Measurements from ENCODE around the gene RDH13. TPM values are rescaled to one million over a fixed set of nuclear protein-coding genes. Genes with fewer than 3 reads are reported as not detected.
A peak's percentile ranks its signal among the peaks of the same experiment; 100 is the strongest.

Gene RDH13
- total and polyA plus RNA-seq, 12 donors: 6.8 to 27.9 (median 9.8) TPM

- H3K27me3 ChIP-seq: no peaks in the 10 kb centered on the region
- H3K4me3 ChIP-seq: no peak overlapping the region
- no peaks in the 10 kb centered on the region for H3K9me3 ChIP-seq (replicated peaks in 1 of 3)
- intact Hi-C loops (cut with DNase I): no loop called here
- DNase-seq: no peak
- H3K4me1 ChIP-seq (replicated peaks in 1 of 2): no peaks in the 10 kb centered on the region
- no peak for TF ChIP-seq POLR2A (IDR thresholded peaks at IDR 0.05)
- no peak for TF ChIP-seq CTCF (IDR thresholded peaks at IDR 0.05)
- 91 to 96% (median 94%) methylated on average over 3 to 5 of the region's 5 CpGs for WGBS, 4 donors
- H3K27ac ChIP-seq: no peak overlapping the region
- peaks cover 0 to 47% of the 10 kb centered on the region in 2 donors for H3K36me3 ChIP-seq (replicated peaks in 1 of 2)
These were observed 18.7 kb downstream of the RDH13 start for GRCh38 chr19:55044286-55044685.

- WGBS, 4 donors: 65 to 92% (median 84%) methylated on average over 8 to 11 of the region's 11 CpGs
- Histone ChIP-seq H3K4me3 (no peak overlapping the region), H3K36me3 (replicated peaks in 1 of 2) (peaks cover 0 to 33% of the 10 kb centered on the region in 2 donors), H3K9me3 (replicated peaks in 1 of 3) (no peaks in the 10 kb centered on the region), H3K27ac (no peak overlapping the region), H3K4me1 (replicated peaks in 1 of 2) (no peaks in the 10 kb centered on the region), H3K27me3 (no peaks in the 10 kb centered on the region)
- no peak for DNase-seq
- TF ChIP-seq CTCF (IDR thresholded peaks at IDR 0.05): no peak
- no peak for TF ChIP-seq POLR2A (IDR thresholded peaks at IDR 0.05)
- intact Hi-C loops (cut with DNase I): no loop called here
These were observed 20.3 kb downstream of the RDH13 start for GRCh38 chr19:55042688-55043087.

GRCh38 chr19:55042344-55042678 lies 20.6 kb downstream of the RDH13 start:
- 79 to 89% (median 82%) methylated on average over 9 of the region's 9 CpGs for WGBS, 4 donors
- TF ChIP-seq CTCF (IDR thresholded peaks at IDR 0.05): no peak
- intact Hi-C loops (cut with DNase I): no loop called here

GRCh38 chr19:55041627-55042343 lies 21.2 kb downstream of the RDH13 start:
- Histone ChIP-seq H3K27ac (peak overlapping the region in 1 of 5 donors; percentile 22), H3K4me1 (replicated peaks in 1 of 2) (no peaks in the 10 kb centered on the region), H3K27me3 (no peaks in the 10 kb centered on the region), H3K36me3 (replicated peaks in 1 of 2) (peaks cover 0 to 24% of the 10 kb centered on the region in 2 donors), H3K9me3 (replicated peaks in 1 of 3) (no peaks in the 10 kb centered on the region), H3K4me3 (no peak overlapping the region)
- intact Hi-C loops (cut with DNase I): no loop called here
- no peak for TF ChIP-seq CTCF (IDR thresholded peaks at IDR 0.05)
- no peak for TF ChIP-seq POLR2A (IDR thresholded peaks at IDR 0.05)
- 55 to 69% (median 60%) methylated on average over 28 to 30 of the region's 30 CpGs for WGBS, 4 donors
- DNase-seq: peak in 3 of 7 donors; percentile 34 to 69 (median 37)

More at GRCh38 chr19:55042344-55042678, 20.6 kb downstream of the RDH13 start:
- no peak for DNase-seq
- Histone ChIP-seq H3K27ac (no peak overlapping the region), H3K4me1 (replicated peaks in 1 of 2) (no peaks in the 10 kb centered on the region), H3K27me3 (no peaks in the 10 kb centered on the region), H3K9me3 (replicated peaks in 1 of 3) (no peaks in the 10 kb centered on the region), H3K4me3 (no peak overlapping the region), H3K36me3 (replicated peaks in 1 of 2) (peaks cover 0 to 29% of the 10 kb centered on the region in 2 donors)

All from adrenal gland (tissue), 12 donors.